HepG2 (cell line): ENCODE results near the gene RBM34. TPM values are rescaled to one million over a fixed set of nuclear protein-coding genes. Genes with fewer than 3 reads are reported as not detected.

ENCODE experiments used
- ESRRA ChIP-seq: sonication (generic); formaldehyde crosslinking; IDR thresholded peaks from 2 replicates; pipeline ENCODE4 v1.5.1; 2020; ENCODE audit warnings: mild to moderate bottlenecking, low read depth, missing genetic modification reagents
- HHEX ChIP-seq: IDR thresholded peaks from 2 replicates; pipeline ENCODE4 v1.6.1; 2016; ENCODE audit warnings: control low read depth
- HIVEP1 ChIP-seq: sonication (generic); formaldehyde crosslinking; IDR thresholded peaks from 2 replicates; pipeline ENCODE4 v1.4.0; 2020; ENCODE audit warnings: mild to moderate bottlenecking, missing genetic modification reagents
- KAT7 ChIP-seq: IDR thresholded peaks from 2 replicates; pipeline ENCODE4 v1.6.1; 2018; ENCODE audit warnings: borderline replicate concordance, missing compliant biosample characterization
- NCOR1 ChIP-seq: fragments of 200-600 bp; sonication (generic); IDR thresholded peaks from 2 replicates; pipeline ENCODE4 v1.7.0; 2017; ENCODE audit warnings: antibody characterized with exemption, low read length, borderline replicate concordance
- NR2C2 ChIP-seq: sonication (generic); formaldehyde crosslinking; IDR thresholded peaks from 2 replicates; pipeline ENCODE4 v1.4.0; 2020; ENCODE audit warnings: missing genetic modification reagents, mild to moderate bottlenecking, moderate library complexity, borderline replicate concordance
- RARA ChIP-seq: IDR thresholded peaks from 2 replicates; pipeline ENCODE4 v1.6.1; 2016; ENCODE audit warnings: missing genetic modification reagents, missing compliant biosample characterization
- RBAK ChIP-seq: sonication (generic); formaldehyde crosslinking; IDR thresholded peaks from 2 replicates; pipeline ENCODE4 v1.5.1; 2020; ENCODE audit warnings: mild to moderate bottlenecking, missing genetic modification reagents
- RNF2 ChIP-seq: fragments of 450-650 bp; conservative IDR thresholded peaks from 2 replicates; pipeline ENCODE4 v1.6.1; 2016; ENCODE audit warnings: low read depth
- SAFB2 ChIP-seq: sonication (generic); formaldehyde crosslinking; IDR thresholded peaks from 2 replicates; pipeline ENCODE4 v1.5.1; 2020; ENCODE audit warnings: missing genetic modification reagents, low read depth, mild to moderate bottlenecking, borderline replicate concordance
- SIN3B ChIP-seq: fragments of 150-350 bp; IDR thresholded peaks from 2 replicates; pipeline ENCODE4 v1.6.1; 2014; ENCODE audit warnings: low read length
- SP5 ChIP-seq: IDR thresholded peaks from 2 replicates; pipeline ENCODE4 v1.6.1; 2016; ENCODE audit warnings: low read depth, borderline replicate concordance
- TEAD3 ChIP-seq: optimal IDR thresholded peaks from 2 replicates; pipeline ENCODE3; 2016; ENCODE audit warnings: borderline replicate concordance
- TIGD3 ChIP-seq: sonication (generic); formaldehyde crosslinking; IDR thresholded peaks from 2 replicates; pipeline ENCODE4 v1.5.1; 2020; ENCODE audit warnings: mild to moderate bottlenecking, missing genetic modification reagents, borderline replicate concordance
- ZNF17 ChIP-seq: sonication (generic); formaldehyde crosslinking; IDR thresholded peaks from 2 replicates; pipeline ENCODE4 v1.5.0; 2020; ENCODE audit warnings: mild to moderate bottlenecking, missing genetic modification reagents
- ZNF180 ChIP-seq: sonication (generic); formaldehyde crosslinking; IDR thresholded peaks from 2 replicates; pipeline ENCODE4 v1.4.0; 2020; ENCODE audit warnings: low read depth, missing genetic modification reagents, borderline replicate concordance
- ZNF282 ChIP-seq: fragments of 450-650 bp; IDR thresholded peaks from 2 replicates; pipeline ENCODE4 v1.6.1; 2018; ENCODE audit not compliant: partially characterized antibody
- ZNF30 ChIP-seq: sonication (generic); formaldehyde crosslinking; IDR thresholded peaks from 2 replicates; pipeline ENCODE4 v1.5.0; 2020; ENCODE audit warnings: mild to moderate bottlenecking, missing genetic modification reagents
- ZNF326 ChIP-seq: sonication (generic); formaldehyde crosslinking; IDR thresholded peaks from 2 replicates; pipeline ENCODE4 v1.4.0; 2020; ENCODE audit warnings: missing genetic modification reagents, borderline replicate concordance
- ZNF788 ChIP-seq: sonication (generic); formaldehyde crosslinking; IDR thresholded peaks from 2 replicates; pipeline ENCODE4 v1.5.0; 2020; ENCODE audit warnings: mild to moderate bottlenecking, missing genetic modification reagents, borderline replicate concordance
- ZSCAN9 ChIP-seq: IDR thresholded peaks from 2 replicates; pipeline ENCODE4 v1.6.1; 2016; ENCODE audit warnings: borderline replicate concordance
- ZZZ3 ChIP-seq: sonication (generic); formaldehyde crosslinking; IDR thresholded peaks from 2 replicates; pipeline ENCODE4 v1.4.0; 2020; ENCODE audit warnings: missing genetic modification reagents, mild to moderate bottlenecking, borderline replicate concordance
- polyA plus RNA-seq, 8 experiments: library from polyadenylated mRNA; depleted of rRNA in 3 of 8; stranded (reverse) in 7 of 8; unstranded in 1 of 8; fragments of >200 nt; fragmentation: Illumina TruSeq in 4 of 8; extraction: Trizol in 4 of 8; gene quantifications; 2 replicates each; pipeline versions ENCODE4 v1.2.1 to v1.2.3, GENCODE V29; 2011 to 2016; ENCODE audit warnings: low read depth in 4 of 8, missing spikeins in 1 of 8, mixed read lengths in 1 of 8; ENCODE audit not compliant: insufficient read depth in 1 of 8
- total RNA-seq, 5 experiments: library from RNA; depleted of rRNA; stranded (reverse); fragments of >200 nt; fragmentation: Illumina TruSeq; extraction: Trizol; gene quantifications; 2 replicates each; pipeline ENCODE4 v1.2.3, GENCODE V29; 2016; ENCODE audit warnings: low read depth in 1 of 5
- TF ChIP-seq, protein P1 (sequence below): sonication (generic); formaldehyde crosslinking; IDR thresholded peaks from 2 replicates; pipeline ENCODE4 v1.8.0; 2022; ENCODE audit warnings: missing genetic modification reagents, mild to moderate bottlenecking, borderline replicate concordance
- TF ChIP-seq, protein P2 (sequence below): sonication (generic); formaldehyde crosslinking; IDR thresholded peaks from 2 replicates; pipeline ENCODE4 v1.4.0; 2020; ENCODE audit warnings: missing genetic modification reagents, low read depth, mild to moderate bottlenecking, borderline replicate concordance
- TF ChIP-seq, protein P3 (sequence below): IDR thresholded peaks from 2 replicates; pipeline ENCODE4 v1.6.1; 2016; ENCODE audit warnings: control low read depth
- TF ChIP-seq, protein P4 (sequence below): sonication (generic); formaldehyde crosslinking; IDR thresholded peaks from 2 replicates; pipeline ENCODE4 v1.8.0; 2022; ENCODE audit warnings: missing genetic modification reagents, low read depth, mild to moderate bottlenecking, borderline replicate concordance

The RBM34 gene
- total and polyA plus RNA-seq, 2 of the 13 experiments (the other 11 are each of a cell fraction or from before 2014, with no cell fraction given), result 34.7 to 73.0 TPM

DNA sequence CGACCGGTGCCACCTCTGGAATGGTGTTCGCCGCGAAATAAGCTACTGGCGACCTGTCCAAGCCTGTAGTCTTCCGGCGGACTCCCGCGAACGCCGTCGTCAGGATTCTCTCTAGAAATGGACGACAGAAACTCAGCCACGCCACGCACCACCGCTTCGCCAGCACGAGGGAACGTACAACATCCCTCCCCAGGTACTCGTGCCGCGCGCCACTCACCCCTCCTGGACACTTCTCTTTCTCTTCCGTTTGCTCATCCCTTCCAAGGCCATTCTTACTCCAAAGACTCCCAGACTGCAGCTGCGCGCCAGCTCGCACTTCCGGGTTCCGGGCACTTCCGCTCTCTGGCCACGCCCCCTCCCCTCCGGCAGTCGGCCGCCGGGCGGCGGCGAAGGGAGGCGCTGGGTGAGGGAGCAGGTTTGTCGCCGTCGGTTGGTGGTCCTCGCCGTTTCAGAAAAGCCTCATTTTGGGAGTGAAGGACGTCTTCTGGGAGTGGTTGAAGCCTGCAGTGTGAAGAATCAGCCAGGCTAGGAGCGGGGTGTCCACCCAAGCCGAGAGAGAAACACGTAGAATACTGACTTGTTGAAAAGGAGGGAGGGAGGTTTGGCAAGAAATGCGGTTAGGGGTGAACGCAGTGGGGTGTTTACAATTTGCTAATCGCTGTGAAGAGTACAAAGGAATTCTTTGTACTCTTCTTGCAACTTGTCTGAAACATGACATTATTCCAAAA, at the start of gene RBM34 (continued):
- TF ChIP-seq, protein P1, sequence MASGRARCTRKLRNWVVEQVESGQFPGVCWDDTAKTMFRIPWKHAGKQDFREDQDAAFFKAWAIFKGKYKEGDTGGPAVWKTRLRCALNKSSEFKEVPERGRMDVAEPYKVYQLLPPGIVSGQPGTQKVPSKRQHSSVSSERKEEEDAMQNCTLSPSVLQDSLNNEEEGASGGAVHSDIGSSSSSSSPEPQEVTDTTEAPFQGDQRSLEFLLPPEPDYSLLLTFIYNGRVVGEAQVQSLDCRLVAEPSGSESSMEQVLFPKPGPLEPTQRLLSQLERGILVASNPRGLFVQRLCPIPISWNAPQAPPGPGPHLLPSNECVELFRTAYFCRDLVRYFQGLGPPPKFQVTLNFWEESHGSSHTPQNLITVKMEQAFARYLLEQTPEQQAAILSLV (CRISPR knock-in tag), result no peak
- TF ChIP-seq TIGD3 (0 out of 2 replicates have a peak, but pooled peaks have one; percentile 53), ZZZ3 (CRISPR knock-in tag) (no peak; the same call in 1 of the 2 replicates), RARA (CRISPR knock-in tag) (peak; percentile 53; the same call in 1 of the 2 replicates), ZNF180 (CRISPR knock-in tag) (no peak), SP5 (CRISPR knock-in tag) (peak; percentile 38; the same call in 1 of the 2 replicates), SAFB2 (peak; percentile 83; the same call in 1 of the 2 replicates), KAT7 (CRISPR knock-in tag) (no peak; the same call in 1 of the 2 replicates), ZSCAN9 (CRISPR knock-in tag) (0 out of 2 replicates have a peak, but pooled peaks have one; percentile 62), ESRRA (peak; percentile 60; the same call in 1 of the 2 replicates), NR2C2 (CRISPR knock-in tag) (peak; percentile 65), ZNF30 (CRISPR knock-in tag) (peak; percentile 95), ZNF17 (CRISPR knock-in tag) (no peak; the same call in 1 of the 2 replicates), NCOR1 (no peak; the same call in 1 of the 2 replicates), HHEX (CRISPR knock-in tag) (no peak), ZNF326 (CRISPR knock-in tag) (no peak), SIN3B (no peak), ZNF282 (no peak), RBAK (no peak), TEAD3 (CRISPR knock-in tag) (peak; percentile 74), ZNF788 (peak; percentile 68; the same call in 1 of the 2 replicates), HIVEP1 (CRISPR knock-in tag) (peak; percentile 68), RNF2 (peak; percentile 95)
- TF ChIP-seq, protein P2, sequence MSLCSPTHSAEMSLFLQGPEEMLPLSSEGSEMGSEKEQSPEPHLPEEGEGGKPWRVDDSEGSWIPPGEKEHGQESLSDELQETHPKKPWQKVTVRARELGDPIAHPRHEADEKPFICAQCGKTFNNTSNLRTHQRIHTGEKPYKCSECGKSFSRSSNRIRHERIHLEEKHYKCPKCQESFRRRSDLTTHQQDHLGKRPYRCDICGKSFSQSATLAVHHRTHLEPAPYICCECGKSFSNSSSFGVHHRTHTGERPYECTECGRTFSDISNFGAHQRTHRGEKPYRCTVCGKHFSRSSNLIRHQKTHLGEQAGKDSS, result no peak; the same call in 1 of the 2 replicates
- TF ChIP-seq, protein P3, sequence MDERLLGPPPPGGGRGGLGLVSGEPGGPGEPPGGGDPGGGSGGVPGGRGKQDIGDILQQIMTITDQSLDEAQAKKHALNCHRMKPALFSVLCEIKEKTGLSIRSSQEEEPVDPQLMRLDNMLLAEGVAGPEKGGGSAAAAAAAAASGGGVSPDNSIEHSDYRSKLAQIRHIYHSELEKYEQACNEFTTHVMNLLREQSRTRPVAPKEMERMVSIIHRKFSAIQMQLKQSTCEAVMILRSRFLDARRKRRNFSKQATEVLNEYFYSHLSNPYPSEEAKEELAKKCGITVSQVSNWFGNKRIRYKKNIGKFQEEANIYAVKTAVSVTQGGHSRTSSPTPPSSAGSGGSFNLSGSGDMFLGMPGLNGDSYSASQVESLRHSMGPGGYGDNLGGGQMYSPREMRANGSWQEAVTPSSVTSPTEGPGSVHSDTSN (CRISPR knock-in tag), result no peak
- TF ChIP-seq, protein P4, sequence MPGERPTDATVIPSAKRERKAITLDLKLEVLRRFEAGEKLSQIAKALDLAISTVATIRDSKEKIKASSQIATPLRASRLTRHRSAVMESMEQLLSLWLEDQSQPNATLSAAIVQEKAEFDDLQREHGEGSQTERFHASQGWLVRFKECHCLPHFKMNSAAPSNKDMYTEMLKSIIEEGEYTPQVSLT (CRISPR knock-in tag), result peak; percentile 93; the same call in 1 of the 2 replicates
